Cardiac fibroblast (primary cell): ENCODE results near the gene YIF1A.
"Not testable (repeated sequence)": the region's sequence is repeated elsewhere in the genome, so short reads cannot be mapped to it uniquely, and the experiment has no call there.

Experiments used
- DNase-seq, 2 donors: peaks; one replicate each; pipeline versions ENCODE4 v3.0.0 to v3.0.0-alpha.2; 2010; ENCODE audit warnings: low read depth in 2 of 2
- H3K4me3 ChIP-seq, 2 donors: replicated peaks in 1 of 2; 1 replicate in 1 of 2; 2 replicates in 1 of 2; pipeline ENCODE4 v1.5.1; 2011; ENCODE audit warnings: low read depth in 2 of 2, low read length in 2 of 2, mild to moderate bottlenecking in 2 of 2, moderate library complexity in 1 of 2
- CTCF ChIP-seq: IDR thresholded peaks from one replicate; pipeline ENCODE4 v1.5.1; 2011; ENCODE audit warnings: low read depth, mild to moderate bottlenecking, low read length, inconsistent platforms

The YIF1A gene

GRCh38 chr11:66313321-66314185 lies 24.6 kb upstream of the YIF1A start:
- TF ChIP-seq CTCF = peak; percentile 31
- peak; percentile 38 to 58 for DNase-seq
- peak overlapping the region; percentile 63 to 65 for H3K4me3 ChIP-seq

- peak overlapping the region; percentile 63 to 65 for H3K4me3 ChIP-seq
- peak; percentile 99 to 100 for DNase-seq
- no peak for TF ChIP-seq CTCF
Observed at GRCh38 chr11:66312549-66313320, 23.8 kb upstream of the YIF1A start.

GRCh38 chr11:66311965-66312548 lies 23.1 kb upstream of the YIF1A start:
- H3K4me3 ChIP-seq = peak overlapping the region; percentile 46 to 58
- peak; percentile 94 to 97 for DNase-seq
- no peak for TF ChIP-seq CTCF

- peak; percentile 95 for TF ChIP-seq CTCF
- no peak for DNase-seq
- H3K4me3 ChIP-seq = peak overlapping the region; percentile 46 to 58
Observed at GRCh38 chr11:66311470-66311964, 22.6 kb upstream of the YIF1A start.

GRCh38 chr11:66310803-66311440 lies 22.0 kb upstream of the YIF1A start:
- not testable (repeated sequence) for H3K4me3 ChIP-seq, DNase-seq

- no peak overlapping the region for H3K4me3 ChIP-seq
- DNase-seq = no peak
- TF ChIP-seq CTCF = no peak
Observed at GRCh38 chr11:66310324-66310723, 21.4 kb upstream of the YIF1A start.
